ENCODE measurements around the gene ZNF548. TPM values are rescaled to one million over a fixed set of nuclear protein-coding genes. Genes with fewer than 3 reads are reported as not detected.

The ZNF548 gene
- total and polyA plus RNA-seq, 5 experiments from 2014 or later, result 11.8 to 96.6 (median 16.5) TPM

DNA sequence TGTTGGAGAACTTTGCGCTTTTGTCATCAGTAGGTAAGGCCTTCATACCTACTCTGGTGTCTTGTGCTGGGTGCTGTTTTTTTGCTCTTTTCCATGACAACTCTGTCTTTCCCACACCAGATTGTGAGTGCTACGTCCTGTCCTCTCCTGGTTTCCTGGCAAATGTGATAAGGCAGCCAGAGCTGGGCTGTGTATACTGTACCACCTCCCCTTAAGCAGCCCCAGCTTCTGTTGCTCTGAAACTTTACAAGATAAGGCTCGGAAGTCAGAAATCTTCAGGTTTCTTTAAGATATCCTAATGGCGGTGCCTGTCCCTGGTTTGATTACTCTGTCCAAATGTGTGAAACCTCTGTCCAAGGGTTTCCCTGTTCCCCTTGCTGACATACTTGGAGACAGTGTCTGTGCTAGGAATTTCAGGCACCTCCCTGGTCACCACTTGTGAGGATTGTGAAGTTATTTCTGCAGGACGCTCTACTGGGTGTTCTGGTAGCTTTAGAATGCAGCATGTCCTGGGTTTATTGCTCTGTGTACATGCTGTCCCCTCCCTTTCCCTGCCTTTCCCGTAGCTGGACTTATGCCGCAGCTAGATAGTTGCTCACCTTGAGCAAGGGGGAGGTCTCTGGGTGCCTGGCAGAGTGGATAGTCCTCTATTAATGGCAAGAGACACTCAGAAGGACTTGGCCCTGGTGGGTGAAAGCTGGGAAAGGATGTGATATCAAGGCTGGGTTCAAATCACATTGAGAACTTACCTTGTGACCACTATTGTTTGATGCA, 52.5 kb downstream of the ZNF548 start:
- H3K4me1 Mint-ChIP-seq, result peaks cover 0 to 24% (median 16%) of the 10 kb centered on the region in 4 donors
- no peak overlapping the region for H3K4me3 Mint-ChIP-seq
- no peak overlapping the region for H3K27ac Mint-ChIP-seq
- H3K36me3 Mint-ChIP-seq, result peaks cover 69 to 91% (median 74%) of the 10 kb centered on the region in 3 donors
- ATAC-seq, result no peak
- POLR2A ChIA-PET, result no interaction called here
- no peak for DNase-seq
- H3K27me3 Mint-ChIP-seq, result no peaks in the 10 kb centered on the region
- peaks cover 15 to 91% (median 60%) of the 10 kb centered on the region in 9 donors for H3K9me3 Mint-ChIP-seq

DNA sequence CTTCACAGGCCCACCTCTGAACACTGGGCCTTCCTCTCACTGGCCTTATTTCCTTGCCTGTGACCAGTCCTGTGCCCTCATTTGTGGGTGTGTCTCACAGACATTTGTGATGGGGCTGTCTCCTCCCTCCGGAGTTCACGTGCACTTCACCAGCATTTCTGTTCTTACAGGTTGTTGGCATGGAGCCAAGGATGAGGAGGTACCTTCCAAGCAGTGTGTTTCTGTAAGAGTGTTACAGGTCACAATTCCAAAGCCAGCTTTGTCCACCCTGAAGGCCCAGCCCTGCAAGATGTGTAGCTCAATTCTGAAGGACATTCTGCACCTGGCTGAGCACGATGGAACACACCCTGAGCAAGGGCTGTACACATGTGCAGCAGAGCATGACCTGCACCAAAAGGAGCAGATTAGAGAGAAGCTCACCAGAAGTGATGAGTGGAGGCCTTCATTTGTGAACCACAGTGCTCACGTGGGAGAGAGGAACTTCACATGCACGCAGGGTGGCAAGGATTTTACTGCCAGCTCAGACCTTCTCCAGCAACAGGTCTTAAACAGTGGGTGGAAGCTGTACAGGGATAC, 53.6 kb downstream of the ZNF548 start:
- Mint-ChIP-seq H3K9me3 (peaks cover 15 to 94% (median 56%) of the 10 kb centered on the region in 9 donors), H3K36me3 (peaks cover 63 to 86% (median 68%) of the 10 kb centered on the region in 3 donors), H3K27me3 (no peaks in the 10 kb centered on the region), H3K4me1 (peaks cover 0 to 20% (median 16%) of the 10 kb centered on the region in 4 donors), H3K4me3 (no peak overlapping the region), H3K27ac (no peak overlapping the region)
- no peak for DNase-seq
- no peak for ATAC-seq
- POLR2A ChIA-PET, result no interaction called here

DNA sequence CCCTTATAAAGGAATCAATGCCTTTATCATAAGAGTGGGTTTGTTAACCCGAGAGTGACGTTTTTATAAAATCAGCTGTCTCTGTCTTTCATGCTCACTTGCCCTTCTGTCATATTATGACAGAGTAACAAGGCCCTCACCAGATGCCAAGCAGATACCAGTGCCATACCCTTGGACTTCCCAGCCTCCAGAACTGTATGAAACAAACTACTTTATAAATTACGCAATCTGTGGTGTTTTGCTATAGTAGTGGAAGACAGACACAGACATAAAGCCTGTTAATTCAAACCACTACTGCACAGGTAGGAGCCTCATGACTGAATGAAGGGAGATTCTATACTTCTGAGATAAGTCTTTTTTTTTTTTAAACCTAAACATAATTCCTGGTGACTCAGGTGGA, 62.7 kb downstream of the ZNF548 start:
- POLR2A ChIA-PET, result no interaction called here
- H3K9me3 Mint-ChIP-seq, result peaks cover 16 to 87% (median 34%) of the 10 kb centered on the region in 9 donors
- ATAC-seq (no peak), DNase-seq (no peak)
- no peaks in the 10 kb centered on the region for H3K27me3 Mint-ChIP-seq
- H3K4me3 Mint-ChIP-seq, result no peak overlapping the region
- peaks cover 5 to 65% (median 51%) of the 10 kb centered on the region in 3 donors for H3K36me3 Mint-ChIP-seq
- no peak overlapping the region for H3K27ac Mint-ChIP-seq
- no peaks in the 10 kb centered on the region for H3K4me1 Mint-ChIP-seq

Other genes starting within 250 kb of the ZNF548 start
- gene ZIM3, start 244.7 kb upstream of the ZNF548 start, total RNA-seq, result not detected
- gene ZIM3, start 244.7 kb upstream of the ZNF548 start, polyA plus RNA-seq, result not detected
- not detected for gene DUXA, start 222.4 kb upstream of the ZNF548 start, total RNA-seq
- gene DUXA, start 222.4 kb upstream of the ZNF548 start, polyA plus RNA-seq, result not detected
- gene ZNF264, start 198.4 kb upstream of the ZNF548 start, total RNA-seq, result 10 to 100 TPM; 77.4 to 77.6 TPM
- 10 to 100 TPM; 21.7 to 30.6 (median 29.2) TPM for gene ZNF264, start 198.4 kb upstream of the ZNF548 start, polyA plus RNA-seq
- 1 to 10 TPM; 1.0 to 2.0 TPM for gene AURKC, start 158.8 kb upstream of the ZNF548 start, total RNA-seq
- gene AURKC, start 158.8 kb upstream of the ZNF548 start, polyA plus RNA-seq, result not detected
- gene ZNF805, start 149.2 kb upstream of the ZNF548 start, total RNA-seq, result 10 to 100 TPM; 22.3 to 24.3 TPM
- 1 to 10 TPM; 3.2 to 3.8 (median 3.6) TPM for gene ZNF805, start 149.2 kb upstream of the ZNF548 start, polyA plus RNA-seq
- gene ZNF460, start 109.4 kb upstream of the ZNF548 start, total RNA-seq, result 10 to 100 TPM; 74.4 to 85.3 TPM
- 1 to 10 TPM; 5.4 to 9.4 (median 6.0) TPM for gene ZNF460, start 109.4 kb upstream of the ZNF548 start, polyA plus RNA-seq
- gene ZNF543, start 69.4 kb upstream of the ZNF548 start, total RNA-seq, result 10 to 100 TPM; 13.1 to 13.7 TPM
- 1 to 10 TPM in 2 of 3 donors, under 1 TPM in 1; 0.98 to 6.4 (median 2.7) TPM for gene ZNF543, start 69.4 kb upstream of the ZNF548 start, polyA plus RNA-seq
- gene ZNF304, start 38.6 kb upstream of the ZNF548 start, total RNA-seq, result 10 to 100 TPM; 17.2 TPM
- gene ZNF304, start 38.6 kb upstream of the ZNF548 start, polyA plus RNA-seq, result 1 to 10 TPM; 1.5 to 3.3 (median 1.7) TPM
- gene TRAPPC2B, start 26.3 kb upstream of the ZNF548 start, total RNA-seq, result 10 to 100 TPM; 12.2 to 15.6 TPM
- gene TRAPPC2B, start 26.3 kb upstream of the ZNF548 start, polyA plus RNA-seq, result 10 to 100 TPM; 15.0 to 20.5 (median 19.1) TPM
- gene ZNF547, start 26.3 kb upstream of the ZNF548 start, total RNA-seq, result 1 to 10 TPM; 7.3 to 7.4 TPM
- 1 to 10 TPM in 1 of 3 donors, under 1 TPM in 2; 0.28 to 1.2 (median 0.34) TPM for gene ZNF547, start 26.3 kb upstream of the ZNF548 start, polyA plus RNA-seq
- gene ZNF17, start 21.3 kb downstream of the ZNF548 start, total RNA-seq, result 10 to 100 TPM; 23.9 to 27.1 TPM
- gene ZNF17, start 21.3 kb downstream of the ZNF548 start, polyA plus RNA-seq, result 1 to 10 TPM; 2.9 to 5.8 (median 4.5) TPM
- 10 to 100 TPM; 19.4 to 20.3 TPM for gene ZNF749, start 45.5 kb downstream of the ZNF548 start, total RNA-seq
- 10 to 100 TPM in 2 of 3 donors, 1 to 10 TPM in 1; 8.6 to 35.4 (median 22.2) TPM for gene ZNF749, start 45.5 kb downstream of the ZNF548 start, polyA plus RNA-seq
- 1 to 10 TPM; 1.4 to 2.2 TPM for gene VN1R1, start 67.3 kb downstream of the ZNF548 start, total RNA-seq
- under 1 TPM; 0.17 to 0.32 (median 0.20) TPM for gene VN1R1, start 67.3 kb downstream of the ZNF548 start, polyA plus RNA-seq
- gene ZNF772, start 87.7 kb downstream of the ZNF548 start, total RNA-seq, result 10 to 100 TPM; 20.9 to 23.8 TPM
- gene ZNF772, start 87.7 kb downstream of the ZNF548 start, polyA plus RNA-seq, result 1 to 10 TPM; 2.6 to 3.4 (median 2.9) TPM
- 10 to 100 TPM; 29.2 to 31.2 TPM for gene ZNF419, start 97.9 kb downstream of the ZNF548 start, total RNA-seq
- 10 to 100 TPM in 1 of 3 donors, 1 to 10 TPM in 2; 5.6 to 12.3 (median 5.8) TPM for gene ZNF419, start 97.9 kb downstream of the ZNF548 start, polyA plus RNA-seq
- 10 to 100 TPM; 25.2 to 30.9 TPM for gene ZNF773, start 110.1 kb downstream of the ZNF548 start, total RNA-seq
- gene ZNF773, start 110.1 kb downstream of the ZNF548 start, polyA plus RNA-seq, result 10 to 100 TPM in 1 of 3 donors, 1 to 10 TPM in 2; 8.7 to 18.6 (median 8.9) TPM
- gene ZNF549, start 137.5 kb downstream of the ZNF548 start, total RNA-seq, result 10 to 100 TPM; 24.7 to 25.5 TPM
- gene ZNF549, start 137.5 kb downstream of the ZNF548 start, polyA plus RNA-seq, result 1 to 10 TPM; 6.3 to 9.1 (median 8.6) TPM
- 10 to 100 TPM; 49.5 to 51.1 TPM for gene ZNF550, start 170.0 kb downstream of the ZNF548 start, total RNA-seq
- gene ZNF550, start 170.0 kb downstream of the ZNF548 start, polyA plus RNA-seq, result 10 to 100 TPM in 1 of 3 donors, 1 to 10 TPM in 2; 4.1 to 17.8 (median 6.1) TPM
- 10 to 100 TPM; 14.4 to 16.0 TPM for gene ZNF416, start 189.1 kb downstream of the ZNF548 start, total RNA-seq
- gene ZNF416, start 189.1 kb downstream of the ZNF548 start, polyA plus RNA-seq, result 1 to 10 TPM; 4.1 to 7.6 (median 4.3) TPM
- gene ZIK1, start 194.3 kb downstream of the ZNF548 start, total RNA-seq, result 10 to 100 TPM; 23.9 to 24.9 TPM
- 10 to 100 TPM in 1 of 3 donors, 1 to 10 TPM in 2; 4.2 to 11.4 (median 7.9) TPM for gene ZIK1, start 194.3 kb downstream of the ZNF548 start, polyA plus RNA-seq
- 10 to 100 TPM; 11.6 to 14.2 TPM for gene ZNF530, start 210.0 kb downstream of the ZNF548 start, total RNA-seq
- 1 to 10 TPM in 2 of 3 donors, under 1 TPM in 1; 0.98 to 5.6 (median 5.4) TPM for gene ZNF530, start 210.0 kb downstream of the ZNF548 start, polyA plus RNA-seq
- 10 to 100 TPM; 45.6 to 48.1 TPM for gene ZNF134, start 224.4 kb downstream of the ZNF548 start, total RNA-seq
- gene ZNF134, start 224.4 kb downstream of the ZNF548 start, polyA plus RNA-seq, result 10 to 100 TPM in 2 of 3 donors, 1 to 10 TPM in 1; 9.6 to 15.1 (median 13.7) TPM
- 10 to 100 TPM; 49.9 to 56.6 TPM for gene ZNF211, start 243.3 kb downstream of the ZNF548 start, total RNA-seq
- gene ZNF211, start 243.3 kb downstream of the ZNF548 start, polyA plus RNA-seq, result 10 to 100 TPM; 13.5 to 18.5 (median 15.5) TPM

Data from naive thymus-derived CD8-positive, alpha-beta T cell (primary cell).